IPS DF 19.7 (cell line): Measurements from ENCODE around the gene OR1K1.
A peak's percentile ranks its signal among the peaks of the same experiment; 100 is the strongest.
"Not testable (repeated sequence)": the region's sequence is repeated elsewhere in the genome, so short reads cannot be mapped to it uniquely, and the experiment has no call there.

ENCODE experiments used
- DNase-seq: peaks from one replicate; pipeline ENCODE4 v3.0.0-alpha.2; 2013; ENCODE audit warnings: low read depth, low spot score

The OR1K1 gene, protein sequence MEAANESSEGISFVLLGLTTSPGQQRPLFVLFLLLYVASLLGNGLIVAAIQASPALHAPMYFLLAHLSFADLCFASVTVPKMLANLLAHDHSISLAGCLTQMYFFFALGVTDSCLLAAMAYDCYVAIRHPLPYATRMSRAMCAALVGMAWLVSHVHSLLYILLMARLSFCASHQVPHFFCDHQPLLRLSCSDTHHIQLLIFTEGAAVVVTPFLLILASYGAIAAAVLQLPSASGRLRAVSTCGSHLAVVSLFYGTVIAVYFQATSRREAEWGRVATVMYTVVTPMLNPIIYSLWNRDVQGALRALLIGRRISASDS

DNA sequence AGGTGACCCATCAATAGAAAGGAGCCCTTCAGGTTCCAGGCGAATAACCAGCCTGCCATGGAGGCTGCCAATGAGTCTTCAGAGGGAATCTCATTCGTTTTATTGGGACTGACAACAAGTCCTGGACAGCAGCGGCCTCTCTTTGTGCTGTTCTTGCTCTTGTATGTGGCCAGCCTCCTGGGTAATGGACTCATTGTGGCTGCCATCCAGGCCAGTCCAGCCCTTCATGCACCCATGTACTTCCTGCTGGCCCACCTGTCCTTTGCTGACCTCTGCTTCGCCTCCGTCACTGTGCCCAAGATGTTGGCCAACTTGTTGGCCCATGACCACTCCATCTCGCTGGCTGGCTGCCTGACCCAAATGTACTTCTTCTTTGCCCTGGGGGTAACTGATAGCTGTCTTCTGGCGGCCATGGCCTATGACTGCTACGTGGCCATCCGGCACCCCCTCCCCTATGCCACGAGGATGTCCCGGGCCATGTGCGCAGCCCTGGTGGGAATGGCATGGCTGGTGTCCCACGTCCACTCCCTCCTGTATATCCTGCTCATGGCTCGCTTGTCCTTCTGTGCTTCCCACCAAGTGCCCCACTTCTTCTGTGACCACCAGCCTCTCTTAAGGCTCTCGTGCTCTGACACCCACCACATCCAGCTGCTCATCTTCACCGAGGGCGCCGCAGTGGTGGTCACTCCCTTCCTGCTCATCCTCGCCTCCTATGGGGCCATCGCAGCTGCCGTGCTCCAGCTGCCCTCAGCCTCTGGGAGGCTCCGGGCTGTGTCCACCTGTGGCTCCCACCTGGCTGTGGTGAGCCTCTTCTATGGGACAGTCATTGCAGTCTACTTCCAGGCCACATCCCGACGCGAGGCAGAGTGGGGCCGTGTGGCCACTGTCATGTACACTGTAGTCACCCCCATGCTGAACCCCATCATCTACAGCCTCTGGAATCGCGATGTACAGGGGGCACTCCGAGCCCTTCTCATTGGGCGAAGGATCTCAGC is at the start of gene OR1K1:
Gene OR1K1, plus strand, starts transcription at position 58 of the 995 bp plus-strand sequence. Its CDS starts 0 bp downstream, at position 58.
- no peak for DNase-seq

DNA sequence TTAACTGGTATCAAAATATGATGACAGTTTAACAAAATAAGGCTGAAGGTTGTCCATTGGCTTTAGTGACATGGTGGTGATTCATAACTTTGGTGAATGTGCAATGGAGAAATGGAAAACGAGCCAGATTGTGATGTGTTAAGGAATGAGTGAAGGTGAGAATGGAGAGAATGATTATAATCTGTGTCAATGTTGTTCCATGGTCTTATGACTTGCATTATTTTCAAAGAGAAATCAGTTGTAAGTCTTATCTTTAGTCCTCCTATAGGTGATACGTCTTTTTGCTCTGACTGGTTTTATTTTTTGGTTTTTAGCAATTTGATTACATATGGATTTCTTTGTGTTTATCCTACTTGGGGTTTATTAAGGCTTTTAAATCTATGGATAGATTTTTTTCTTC is 45.1 kb upstream of the OR1K1 start:
- DNase-seq = no peak

- DNase-seq = no peak
Measured at GRCh38 chr9:122767817-122768216, 32.1 kb upstream of the OR1K1 start.

DNA sequence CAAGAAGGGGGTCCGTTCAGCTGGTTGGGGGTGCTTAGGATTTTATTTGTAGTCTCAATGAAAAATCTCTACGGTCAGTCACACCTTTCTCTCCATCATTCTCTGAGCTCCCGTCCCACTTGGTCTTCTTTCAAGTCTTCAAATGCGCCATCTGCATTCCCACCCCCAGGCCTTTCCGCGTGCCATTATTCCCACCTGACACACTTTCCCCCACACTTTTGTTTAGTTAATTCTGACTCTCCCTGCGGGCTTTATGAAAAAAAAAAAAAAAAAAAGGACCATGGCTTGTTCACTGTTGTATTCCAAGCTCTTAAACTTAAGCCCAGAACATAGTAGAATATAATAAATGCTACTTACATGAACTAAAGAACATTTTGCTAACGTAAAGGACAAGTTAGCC is 22.9 kb upstream of the OR1K1 start:
- DNase-seq = no peak

GRCh38 chr9:122777935-122778627 is 21.8 kb upstream of the OR1K1 start:
- no peak for DNase-seq

DNA sequence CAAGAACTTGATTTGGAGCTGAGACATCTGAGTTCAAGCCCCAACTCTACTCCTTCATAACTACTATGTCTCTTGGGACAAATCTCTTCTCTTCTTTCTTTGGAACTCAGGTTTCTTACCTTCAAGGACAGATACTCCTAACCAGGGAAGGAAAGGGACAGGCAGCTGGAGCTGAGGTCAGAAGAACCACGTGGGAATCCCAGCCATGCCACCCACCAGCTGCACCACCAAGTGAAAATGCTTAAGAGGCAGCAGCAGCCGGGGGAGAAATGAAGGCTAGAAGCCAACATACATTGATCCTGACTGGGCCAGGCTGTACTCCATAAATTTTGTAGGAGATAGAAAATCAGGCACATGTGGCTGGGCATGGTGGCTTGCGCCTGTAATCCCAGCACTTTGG is 20.7 kb upstream of the OR1K1 start:
- DNase-seq = no peak

- no peak for DNase-seq
Measured at GRCh38 chr9:122780026-122780425, 19.9 kb upstream of the OR1K1 start.

- no peak for DNase-seq
Measured at GRCh38 chr9:122781671-122782070, 18.3 kb upstream of the OR1K1 start.

DNA sequence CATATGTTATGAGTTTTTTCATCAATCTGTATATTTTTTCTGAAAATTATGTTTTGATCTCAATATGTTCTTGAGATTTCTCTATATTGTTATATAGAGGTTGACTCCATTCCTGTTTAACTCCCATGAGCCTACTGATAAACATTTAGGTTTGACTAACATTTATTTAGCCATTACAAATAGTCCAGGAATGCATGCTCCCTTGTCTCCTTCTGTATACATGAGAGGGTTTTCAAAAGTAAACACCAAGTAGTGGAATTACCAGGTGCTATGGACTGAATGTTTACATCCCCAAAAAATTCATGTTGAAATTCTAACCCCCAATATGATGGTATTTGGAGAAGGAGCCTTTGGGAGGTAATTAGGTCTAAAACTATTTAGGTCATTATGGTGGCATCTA is 14.7 kb upstream of the OR1K1 start:
- no peak for DNase-seq

DNA sequence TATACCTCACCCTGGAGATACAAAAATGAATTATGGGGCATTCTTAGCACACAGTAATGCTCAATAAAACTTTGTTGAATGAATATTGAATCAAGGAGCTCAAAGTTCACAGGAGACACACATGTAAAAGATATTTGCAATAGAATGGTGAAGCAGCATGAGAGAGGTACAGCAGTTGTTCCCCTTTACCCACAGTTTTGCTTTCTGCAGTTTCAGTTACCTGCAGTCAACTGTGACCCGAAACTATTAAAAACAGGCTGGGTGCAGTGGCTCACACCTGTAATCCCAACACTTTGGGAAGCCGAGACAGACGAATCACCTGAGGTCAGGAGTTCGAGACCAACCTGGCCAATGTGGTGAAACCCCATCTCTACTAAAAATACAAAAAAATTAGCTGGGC is 13.6 kb upstream of the OR1K1 start:
- DNase-seq = no peak

GRCh38 chr9:122788831-122789230 is 11.1 kb upstream of the OR1K1 start, which contains the start of gene OR5C1:
Gene OR5C1 (plus strand): TSS chr9:122788933. CDS start chr9:122788933, 0 bp downstream.
- DNase-seq = no peak

DNA sequence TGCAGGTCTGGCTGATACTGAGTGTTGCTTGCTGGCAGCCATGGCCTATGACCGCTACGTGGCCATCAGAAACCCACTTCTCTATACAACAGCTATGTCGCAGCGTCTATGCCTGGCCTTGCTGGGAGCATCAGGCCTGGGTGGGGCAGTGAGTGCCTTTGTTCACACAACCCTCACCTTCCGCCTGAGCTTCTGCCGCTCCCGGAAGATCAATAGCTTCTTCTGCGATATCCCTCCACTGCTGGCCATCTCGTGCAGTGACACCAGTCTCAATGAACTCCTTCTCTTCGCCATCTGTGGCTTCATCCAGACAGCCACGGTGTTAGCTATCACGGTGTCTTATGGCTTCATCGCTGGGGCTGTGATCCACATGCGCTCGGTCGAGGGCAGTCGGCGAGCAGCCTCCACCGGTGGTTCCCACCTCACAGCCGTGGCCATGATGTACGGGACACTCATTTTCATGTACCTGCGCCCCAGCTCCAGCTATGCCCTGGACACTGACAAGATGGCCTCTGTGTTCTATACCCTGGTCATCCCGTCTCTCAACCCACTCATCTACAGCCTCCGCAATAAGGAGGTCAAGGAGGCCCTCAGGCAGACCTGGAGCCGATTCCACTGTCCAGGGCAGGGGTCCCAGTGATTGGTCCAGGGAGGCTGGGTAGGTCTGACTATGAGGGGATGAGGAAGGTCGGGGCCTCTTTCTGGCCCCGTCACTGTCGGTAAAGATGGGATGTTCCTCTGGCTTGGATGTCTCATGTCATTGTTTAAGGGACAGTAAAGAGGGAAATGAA is 10.5 kb upstream of the OR1K1 start:
- DNase-seq = no peak

DNA sequence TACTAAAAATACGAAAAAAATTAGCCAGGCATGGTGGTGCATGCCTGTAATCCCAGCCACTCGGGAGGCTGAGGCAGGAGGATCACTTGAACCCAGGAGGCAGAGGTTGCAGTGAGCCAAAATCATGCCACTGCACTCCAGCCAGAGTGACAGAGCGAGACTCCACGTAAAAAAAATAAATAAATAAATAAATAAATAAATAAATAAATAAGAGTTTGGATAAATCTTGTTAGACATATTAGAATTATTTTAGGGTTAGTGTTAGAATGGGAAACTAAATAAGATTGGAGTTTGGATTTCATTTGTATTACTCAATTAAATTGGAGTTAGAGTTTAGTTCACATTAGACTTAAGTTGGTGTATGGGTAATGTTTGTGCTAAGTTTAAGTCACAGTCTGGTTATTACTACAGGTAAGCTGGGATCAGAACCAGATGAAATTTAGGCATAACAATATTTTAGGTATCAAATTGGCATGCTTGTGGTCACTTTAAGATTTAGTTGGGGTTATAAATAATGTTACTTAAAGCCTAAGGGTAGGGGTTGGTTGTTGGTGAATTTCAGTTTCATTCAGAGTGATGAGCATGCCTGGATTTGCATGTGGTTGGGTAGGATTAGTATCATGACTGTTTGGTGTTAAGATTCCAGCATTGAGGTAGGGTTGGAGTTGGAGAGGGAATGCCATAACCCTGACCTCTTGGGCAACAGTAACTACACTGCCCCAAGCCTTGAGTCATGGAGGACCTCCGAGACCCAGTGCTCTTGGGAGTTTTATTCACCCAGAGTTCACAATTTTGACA is 7.9 kb upstream of the OR1K1 start:
- no peak for DNase-seq

DNA sequence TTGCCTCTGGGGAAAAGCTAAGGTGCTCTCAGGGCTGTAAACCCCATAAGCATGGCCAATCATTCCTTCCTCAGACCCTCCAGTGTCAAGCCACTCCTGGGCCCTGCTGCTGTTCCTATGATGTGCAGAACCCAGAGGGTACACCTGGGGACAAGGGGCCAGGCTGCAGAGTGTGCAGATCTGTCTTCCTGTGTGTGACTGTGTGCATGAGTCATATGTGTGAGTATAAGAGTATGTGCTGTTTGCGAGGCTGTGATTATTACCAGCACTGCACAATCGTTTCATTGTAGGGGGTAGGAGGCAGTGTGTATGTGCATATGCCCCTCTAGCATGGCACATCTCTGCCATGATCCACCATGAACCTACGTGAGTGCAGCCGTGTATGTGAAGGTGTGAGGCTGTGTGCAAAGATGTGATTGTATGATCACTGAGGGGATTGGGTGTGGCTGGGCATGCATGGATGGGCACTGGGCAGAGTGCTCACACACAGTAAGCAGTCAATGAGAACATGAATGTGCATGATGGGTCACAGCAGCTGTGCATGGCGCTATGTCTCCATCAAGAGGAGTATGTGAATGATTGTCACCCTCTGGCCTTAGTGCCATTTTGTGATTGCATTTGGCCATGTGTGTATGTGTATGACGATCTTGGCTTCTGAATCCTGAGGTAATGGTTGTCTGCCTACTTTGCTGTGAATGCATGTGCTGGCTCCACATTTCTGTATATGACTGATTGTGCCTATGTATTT is 2.4 kb upstream of the OR1K1 start:
- DNase-seq = no peak

DNA sequence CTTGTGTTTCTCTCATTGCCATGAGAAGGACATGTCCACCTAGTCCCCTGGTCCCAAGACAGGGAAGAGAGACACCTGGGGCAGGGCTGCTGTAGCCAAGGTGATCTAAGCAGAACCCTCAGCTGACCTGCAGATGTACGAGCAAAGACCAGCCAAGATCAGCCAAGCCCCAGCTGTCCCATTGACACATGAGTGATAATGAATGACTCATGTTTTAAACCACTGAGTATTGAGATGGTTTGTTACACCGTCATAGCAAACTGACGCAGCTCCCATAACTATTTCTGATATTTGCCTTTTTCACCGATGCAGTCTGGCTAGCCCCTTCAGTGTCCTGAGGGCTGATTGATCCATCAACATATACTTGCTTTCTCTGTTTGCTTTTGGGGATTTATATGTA is 6.7 kb downstream of the OR1K1 start:
- DNase-seq = no peak

GRCh38 chr9:122807271-122807900 is 7.5 kb downstream of the OR1K1 start:
- no peak for DNase-seq

DNA sequence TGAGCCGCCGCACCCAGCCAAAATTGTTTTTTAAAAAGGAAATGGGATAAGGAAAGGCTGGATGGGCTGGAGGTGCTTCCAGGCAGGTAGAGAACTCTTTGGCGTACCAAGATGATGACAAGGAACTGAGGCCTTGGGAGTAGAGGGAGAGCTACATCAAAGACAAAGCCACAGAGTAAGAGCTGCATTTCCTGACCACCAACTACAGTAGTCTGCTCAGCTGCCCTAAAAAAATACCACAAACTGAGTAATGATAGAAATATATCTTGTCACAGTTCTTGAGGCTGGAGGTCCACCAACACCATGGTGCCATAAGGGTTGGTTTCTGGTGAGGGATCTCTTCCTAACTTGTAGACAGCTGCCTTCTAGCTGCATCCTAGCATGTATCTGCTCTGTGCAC is 8.2 kb downstream of the OR1K1 start:
- DNase-seq = no peak

- not testable (repeated sequence) for DNase-seq
Measured at GRCh38 chr9:122809261-122809660, 9.3 kb downstream of the OR1K1 start.

DNA sequence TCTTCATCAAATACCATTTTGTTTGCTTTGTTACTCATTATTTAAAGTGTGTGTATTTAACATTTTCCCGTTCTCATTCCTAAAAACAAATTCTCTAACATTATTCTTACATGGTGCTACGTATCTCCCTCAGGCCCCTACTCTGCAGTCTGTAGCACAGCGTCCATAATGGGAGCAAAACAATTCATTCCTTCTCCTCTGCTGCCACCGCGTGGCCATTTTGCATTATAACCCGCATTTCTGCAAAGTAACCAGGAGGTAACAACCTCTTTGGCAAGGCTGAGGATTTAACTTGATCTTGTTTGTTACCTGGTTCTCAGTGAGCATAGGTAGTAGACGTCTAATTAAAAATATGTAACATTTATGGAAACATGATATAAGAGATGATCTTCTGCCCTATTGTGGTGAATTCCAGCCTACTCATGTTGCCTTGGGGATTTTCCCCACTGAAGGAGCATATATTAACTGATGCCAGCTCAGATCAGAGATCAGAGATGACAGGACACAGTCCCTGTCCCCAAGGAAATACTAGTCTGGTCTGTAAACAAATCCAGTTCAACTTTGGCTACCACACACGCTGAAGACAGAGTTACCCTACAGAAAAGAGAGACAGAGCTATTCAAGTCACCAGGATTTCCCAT is 10.5 kb downstream of the OR1K1 start:
- DNase-seq = peak; percentile 57
